Psoas muscle (tissue), 8 donors: ENCODE measurements around the gene ATP1B1. TPM values are rescaled to one million over a fixed set of nuclear protein-coding genes. Genes with fewer than 3 reads are reported as not detected.

Source experiments
- ATAC-seq, 4 donors: fragments of 200-7000 bp; cut with Tn5 transposase; one replicate each; pipeline ENCODE4 v1.9.1; 2020; ENCODE audit warnings: moderate library complexity in 3 of 4, mild to moderate bottlenecking in 2 of 4
- DNase-seq, 2 donors: peaks; one replicate each; pipeline ENCODE4 v3.0.0-alpha.2; 2020
- H3K27ac ChIP-seq: fragments of 200-600 bp; one replicate; pipeline ENCODE4 v1.8.0; 2022
- H3K27me3 ChIP-seq, 3 donors: fragments of 200-600 bp in 1 of 3; one replicate each; pipeline versions ENCODE4 v1.6.1 to v1.8.0; 2013 to 2022; ENCODE audit warnings: low read length in 2 of 3, mild to moderate bottlenecking in 2 of 3, moderate library complexity in 1 of 3; ENCODE audit not compliant: insufficient read depth in 3 of 3
- H3K36me3 ChIP-seq, 2 donors: fragments of 200-600 bp in 1 of 2; one replicate each; pipeline versions ENCODE4 v1.6.1 to v1.8.0; 2013 to 2022; ENCODE audit warnings: low read depth in 1 of 2, mild to moderate bottlenecking in 1 of 2, moderate library complexity in 1 of 2; ENCODE audit not compliant: insufficient read depth in 1 of 2
- H3K4me1 ChIP-seq: fragments of 200-600 bp; one replicate; pipeline ENCODE4 v1.8.0; 2022
- H3K4me3 ChIP-seq: fragments of 200-600 bp; one replicate; pipeline ENCODE4 v1.8.0; 2022; ENCODE audit warnings: mild to moderate bottlenecking
- H3K9me3 ChIP-seq: fragments of 200-600 bp; one replicate; pipeline ENCODE4 v1.8.0; 2022
- CTCF ChIP-seq: fragments of 200-600 bp; IDR thresholded peaks from one replicate; pipeline ENCODE4 v1.8.0; 2022; ENCODE audit warnings: antibody characterized with exemption
- WGBS, 3 donors: extraction: QIAGEN DNeasy Blood & Tissue Kit; methylation state at CpG; one replicate each; pipeline versions ENCODE4 v1.1.6 to v1.1.7; 2013; 5-methylcytosine and 5-hydroxymethylcytosine counted together
- intact Hi-C, 2 donors: fragments of 100-400 bp; cut with DNase I; formaldehyde crosslinking; loops; one replicate each; pipeline versions ENCODE4 v1.11.0 to v1.14.2; 2022
- polyA plus RNA-seq, 3 donors: library from polyadenylated mRNA; stranded (reverse); fragments of 200-250 nt; gene quantifications; one replicate each; pipeline ENCODE4 v1.2.3, GENCODE V29; 2013
- total RNA-seq, 4 donors: library from RNA; stranded (reverse); fragmentation: NEBNext Ultra II Directional in 2 of 4; extraction: Animal tissue kit (Norgen Biotek cat#: 25700) in 2 of 4; gene quantifications; one replicate each; pipeline versions ENCODE4 v1.2.1 to v1.2.4, GENCODE V29; 2021 to 2023
- donor health status: healthy with polysubstance abuse.
- donor health status: DM: no; HTN: no; CAD: no; lungs with moderate emphysema.
- donor health status: Bipolar disorder and iron deficiency.
- donor health status: healthy.
- donor health status: DM: yes; HTN: yes; CAD: no.
- donor health status: DM: no; HTN: no; CAD: no.
- donor health status: DM: no; HTN: no; CAD: no.
- donor health status: DM: yes; HTN: yes; CAD: no.

Gene ATP1B1
- total and polyA plus RNA-seq, 7 donors: 176 to 1,098 (median 290) TPM

- Histone ChIP-seq H3K4me3 (no peak overlapping the region), H3K27me3 (no peaks in the 10 kb centered on the region), H3K9me3 (no peaks in the 10 kb centered on the region), H3K4me1 (no peaks in the 10 kb centered on the region), H3K27ac (no peak overlapping the region), H3K36me3 (no peaks in the 10 kb centered on the region)
- no peak for DNase-seq
- no peak for TF ChIP-seq CTCF
- WGBS, 3 donors: 88 to 90% (median 89%) methylated on average over 4 of the region's 4 CpGs
- intact Hi-C loops: no loop called here
- ATAC-seq: no peak
Observed at GRCh38 chr1:169087876-169088275, 18.6 kb upstream of the ATP1B1 start.

GRCh38 chr1:169089776-169090175 is 16.7 kb upstream of the ATP1B1 start:
- TF ChIP-seq CTCF: no peak
- no peak overlapping the region for H3K4me3 ChIP-seq
- no peaks in the 10 kb centered on the region for H3K36me3 ChIP-seq
- no peaks in the 10 kb centered on the region for H3K9me3 ChIP-seq
- no peaks in the 10 kb centered on the region for H3K4me1 ChIP-seq
- H3K27me3 ChIP-seq: no peaks in the 10 kb centered on the region
- 85 to 89% (median 86%) methylated on average over 2 of the region's 2 CpGs for WGBS, 3 donors
- no peak overlapping the region for H3K27ac ChIP-seq
- intact Hi-C loops: no loop called here
- DNase-seq (no peak), ATAC-seq (no peak)

GRCh38 chr1:169090308-169090899 is 16.1 kb upstream of the ATP1B1 start:
- no peak overlapping the region for H3K27ac ChIP-seq
- H3K4me1 ChIP-seq: no peaks in the 10 kb centered on the region
- no peak for DNase-seq
- TF ChIP-seq CTCF: no peak
- no peak overlapping the region for H3K4me3 ChIP-seq
- 49 to 60% (median 52%) methylated on average over 4 of the region's 4 CpGs for WGBS, 3 donors
- H3K27me3 ChIP-seq: no peaks in the 10 kb centered on the region
- intact Hi-C loops: no loop called here
- no peak for ATAC-seq
- H3K9me3 ChIP-seq: no peaks in the 10 kb centered on the region
- H3K36me3 ChIP-seq: no peaks in the 10 kb centered on the region

GRCh38 chr1:169090900-169091311 is 15.6 kb upstream of the ATP1B1 start:
- Histone ChIP-seq H3K36me3 (no peaks in the 10 kb centered on the region), H3K4me1 (no peaks in the 10 kb centered on the region), H3K9me3 (no peaks in the 10 kb centered on the region), H3K27ac (no peak overlapping the region), H3K27me3 (no peaks in the 10 kb centered on the region), H3K4me3 (no peak overlapping the region)
- DNase-seq (no peak), ATAC-seq (peak in 2 of 4 donors; percentile 20 to 46)
- intact Hi-C loops: no loop called here
- WGBS, 3 donors: 43 to 60% (median 47%) methylated on average over 4 of the region's 4 CpGs
- TF ChIP-seq CTCF: no peak

- no peaks in the 10 kb centered on the region for H3K9me3 ChIP-seq
- no peaks in the 10 kb centered on the region for H3K27me3 ChIP-seq
- TF ChIP-seq CTCF: no peak
- H3K4me3 ChIP-seq: no peak overlapping the region
- no peaks in the 10 kb centered on the region for H3K4me1 ChIP-seq
- intact Hi-C loops: no loop called here
- WGBS, 3 donors: 73 to 89% (median 78%) methylated on average over 4 of the region's 4 CpGs
- H3K27ac ChIP-seq: no peak overlapping the region
- H3K36me3 ChIP-seq: no peaks in the 10 kb centered on the region
- ATAC-seq (peak; percentile 93 to 96 (median 94)), DNase-seq (no peak)
Observed at GRCh38 chr1:169091480-169091941, 15.0 kb upstream of the ATP1B1 start.
